Loucy (cell line): ENCODE data around the gene RAB1A.

ENCODE experiments used
- H2AFZ ChIP-seq: fragments of 200-600 bp; sonication (generic); 2 replicates; pipeline ENCODE4 v1.6.0; 2016; ENCODE audit warnings: antibody characterized with exemption, mild to moderate bottlenecking, low read length, moderate library complexity
- H3F3A ChIP-seq: fragments of 200-600 bp; 2 replicates; pipeline ENCODE4 v1.6.0; 2016; ENCODE audit warnings: antibody characterized with exemption, low read depth, mild to moderate bottlenecking
- H3K27me3 ChIP-seq: fragments of 200-600 bp; sonication (generic); 2 replicates; pipeline ENCODE4 v1.6.1; 2014; ENCODE audit warnings: low read length, mild to moderate bottlenecking; ENCODE audit not compliant: insufficient read depth, poor library complexity, severe bottlenecking
- H3K36me3 ChIP-seq: fragments of 200-600 bp; sonication (generic); 2 replicates; pipeline ENCODE4 v1.6.1; 2016; ENCODE audit warnings: low read length; ENCODE audit not compliant: insufficient read depth
- H3K4me1 ChIP-seq: fragments of 200-600 bp; sonication (generic); 2 replicates; pipeline ENCODE4 v1.5.1; 2014; ENCODE audit warnings: low read length, mild to moderate bottlenecking; ENCODE audit not compliant: insufficient read depth, poor library complexity, severe bottlenecking
- H3K4me2 ChIP-seq: fragments of 200-600 bp; sonication (generic); 2 replicates; pipeline ENCODE4 v1.6.0; 2014; ENCODE audit warnings: antibody characterized with exemption, low read length, low read depth, mild to moderate bottlenecking; ENCODE audit not compliant: poor library complexity, severe bottlenecking
- H3K4me3 ChIP-seq: fragments of 200-600 bp; sonication (generic); 2 replicates; pipeline ENCODE4 v1.5.1; 2014; ENCODE audit warnings: low read length, mild to moderate bottlenecking, mixed read lengths; ENCODE audit not compliant: poor library complexity, severe bottlenecking
- H3K79me2 ChIP-seq: fragments of 200-600 bp; sonication (generic); 2 replicates; pipeline ENCODE4 v1.6.1; 2014; ENCODE audit warnings: low read length; ENCODE audit not compliant: insufficient read depth
- H3K9ac ChIP-seq: fragments of 200-600 bp; sonication (generic); 2 replicates; pipeline ENCODE4 v1.6.0; 2014; ENCODE audit warnings: mild to moderate bottlenecking, low read depth, low read length, moderate library complexity; ENCODE audit not compliant: poor library complexity, severe bottlenecking
- H3K9me2 ChIP-seq: fragments of 200-600 bp; sonication (generic); replicated peaks from 2 replicates; pipeline ENCODE4 v1.6.1; 2016; ENCODE audit warnings: low read depth, low read length, mixed read lengths
- H3K9me3 ChIP-seq: fragments of 200-600 bp; sonication (generic); 2 replicates; pipeline ENCODE4 v1.6.1; 2014; ENCODE audit warnings: mild to moderate bottlenecking, antibody characterized with exemption, low read length, low read depth; ENCODE audit not compliant: insufficient read depth
- H4K20me1 ChIP-seq: fragments of 200-600 bp; sonication (generic); 2 replicates; pipeline ENCODE4 v1.6.0; 2014; ENCODE audit warnings: antibody characterized with exemption, low read length, mild to moderate bottlenecking; ENCODE audit not compliant: insufficient read depth, poor library complexity, severe bottlenecking
- EZH2phosphoT487 ChIP-seq: fragments of 200-600 bp; IDR thresholded peaks from 2 replicates; pipeline ENCODE4 v1.6.1; 2018; ENCODE audit warnings: antibody characterized with exemption, mild to moderate bottlenecking, moderate library complexity, borderline replicate concordance
- TF ChIP-seq, protein P1 (sequence below): fragments of 200-600 bp; sonication (generic); conservative IDR thresholded peaks from 2 replicates; pipeline ENCODE4 v1.5.1; 2014; ENCODE audit warnings: mild to moderate bottlenecking, antibody characterized with exemption, low read length

Gene RAB1A

DNA sequence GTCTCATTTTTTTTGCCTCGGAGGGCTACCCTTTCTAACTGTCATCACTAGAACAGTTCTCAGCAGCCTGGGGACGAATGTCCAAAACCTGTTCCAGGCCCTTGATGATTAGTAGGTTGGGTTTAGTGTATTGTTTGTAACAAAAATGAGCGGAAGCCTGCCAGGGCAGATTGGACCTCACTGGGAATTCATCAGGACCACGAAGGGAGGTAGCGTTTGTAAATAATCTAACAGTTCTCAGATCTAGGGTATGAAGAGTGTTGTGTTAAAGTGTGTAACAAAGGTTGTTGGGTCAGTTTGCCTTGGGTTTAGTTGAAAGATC, 72.9 kb downstream of the RAB1A start:
- H3K79me2 ChIP-seq, result peaks cover 55% of the 10 kb centered on the region
- no peaks in the 10 kb centered on the region for H3K9me3 ChIP-seq
- peak overlapping the region; percentile 98 for H3K4me2 ChIP-seq
- peak overlapping the region; percentile 76 for H3K9ac ChIP-seq
- no peaks in the 10 kb centered on the region for H3K9me2 ChIP-seq
- peak overlapping the region; percentile 77 for H2AFZ ChIP-seq
- no peaks in the 10 kb centered on the region for H3K36me3 ChIP-seq
- TF ChIP-seq, protein P1, sequence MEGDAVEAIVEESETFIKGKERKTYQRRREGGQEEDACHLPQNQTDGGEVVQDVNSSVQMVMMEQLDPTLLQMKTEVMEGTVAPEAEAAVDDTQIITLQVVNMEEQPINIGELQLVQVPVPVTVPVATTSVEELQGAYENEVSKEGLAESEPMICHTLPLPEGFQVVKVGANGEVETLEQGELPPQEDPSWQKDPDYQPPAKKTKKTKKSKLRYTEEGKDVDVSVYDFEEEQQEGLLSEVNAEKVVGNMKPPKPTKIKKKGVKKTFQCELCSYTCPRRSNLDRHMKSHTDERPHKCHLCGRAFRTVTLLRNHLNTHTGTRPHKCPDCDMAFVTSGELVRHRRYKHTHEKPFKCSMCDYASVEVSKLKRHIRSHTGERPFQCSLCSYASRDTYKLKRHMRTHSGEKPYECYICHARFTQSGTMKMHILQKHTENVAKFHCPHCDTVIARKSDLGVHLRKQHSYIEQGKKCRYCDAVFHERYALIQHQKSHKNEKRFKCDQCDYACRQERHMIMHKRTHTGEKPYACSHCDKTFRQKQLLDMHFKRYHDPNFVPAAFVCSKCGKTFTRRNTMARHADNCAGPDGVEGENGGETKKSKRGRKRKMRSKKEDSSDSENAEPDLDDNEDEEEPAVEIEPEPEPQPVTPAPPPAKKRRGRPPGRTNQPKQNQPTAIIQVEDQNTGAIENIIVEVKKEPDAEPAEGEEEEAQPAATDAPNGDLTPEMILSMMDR, result no peak
- TF ChIP-seq EZH2phosphoT487, result no peak
- H3K4me1 ChIP-seq, result peaks cover 62% of the 10 kb centered on the region
- H3K27me3 ChIP-seq, result no peaks in the 10 kb centered on the region
- no peaks in the 10 kb centered on the region for H3F3A ChIP-seq
- H4K20me1 ChIP-seq, result peaks cover 10% of the 10 kb centered on the region
- H3K4me3 ChIP-seq, result peak overlapping the region; percentile 79

DNA sequence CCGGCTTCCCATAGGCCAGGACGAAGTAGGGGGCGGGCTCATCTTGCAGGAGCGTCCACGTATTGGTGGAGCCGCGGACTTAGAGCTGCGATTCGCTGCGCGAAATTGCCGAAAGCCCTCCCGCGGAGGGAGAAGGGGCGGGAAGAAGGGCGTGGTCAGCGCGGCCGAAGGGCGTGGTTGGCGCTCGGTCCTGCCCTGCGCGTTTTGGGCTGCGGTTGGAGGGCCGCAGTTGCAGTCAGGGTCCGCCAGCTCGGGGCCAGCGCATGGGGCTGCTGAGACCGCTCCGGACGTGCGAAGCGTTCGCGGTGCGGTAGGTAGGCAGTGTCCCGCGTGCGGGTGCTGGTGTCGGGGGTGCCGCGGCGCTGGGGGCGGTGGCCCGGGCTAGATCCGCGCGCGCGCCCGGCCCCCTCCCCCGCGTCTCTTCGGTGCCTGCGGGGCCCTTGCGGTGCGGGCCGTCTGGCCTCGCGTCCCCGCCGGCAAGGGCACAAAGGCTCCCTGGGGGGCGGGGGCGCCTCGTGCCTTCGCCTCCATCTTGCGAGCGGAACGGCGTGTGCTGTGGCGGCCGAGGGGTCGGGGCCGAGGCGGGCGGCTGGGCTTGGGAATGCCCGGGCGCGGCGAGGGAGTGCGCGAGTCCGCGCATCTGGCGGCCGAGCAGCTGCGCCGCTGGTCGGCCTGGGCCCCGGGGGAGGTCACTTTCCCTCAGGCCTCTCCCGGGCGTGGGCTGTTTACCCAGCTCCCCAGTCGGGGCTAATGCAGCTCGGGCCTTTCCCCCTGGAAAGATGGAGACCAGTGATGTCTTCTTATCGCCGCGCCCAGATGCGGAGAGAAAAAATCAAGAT, 73.5 kb downstream of the RAB1A start, which contains the start of gene CEP68:
Gene CEP68 (plus strand): TSS at position 202 of the 839 bp plus-strand sequence. CDS start 13,029 bp downstream, outside the sequence.
- H3K9ac ChIP-seq, result peak within 1 kb of the TSS; percentile 76
- no peaks in the 10 kb centered on the region for H3K36me3 ChIP-seq
- H3K4me2 ChIP-seq, result peak within 1 kb of the TSS; percentile 98
- H4K20me1 ChIP-seq, result peaks cover 10% of the 10 kb centered on the region
- no peaks in the 10 kb centered on the region for H3K27me3 ChIP-seq
- H3K79me2 ChIP-seq, result peaks cover 49% of the 10 kb centered on the region
- H3K4me1 ChIP-seq, result peaks cover 62% of the 10 kb centered on the region
- no peaks in the 10 kb centered on the region for H3F3A ChIP-seq
- H3K9me2 ChIP-seq, result no peaks in the 10 kb centered on the region
- TF ChIP-seq, protein P1, result no peak
- TF ChIP-seq EZH2phosphoT487, result no peak
- H3K4me3 ChIP-seq, result peak within 1 kb of the TSS; percentile 79
- H2AFZ ChIP-seq, result peak within 1 kb of the TSS; percentile 92
- H3K9me3 ChIP-seq, result no peaks in the 10 kb centered on the region

DNA sequence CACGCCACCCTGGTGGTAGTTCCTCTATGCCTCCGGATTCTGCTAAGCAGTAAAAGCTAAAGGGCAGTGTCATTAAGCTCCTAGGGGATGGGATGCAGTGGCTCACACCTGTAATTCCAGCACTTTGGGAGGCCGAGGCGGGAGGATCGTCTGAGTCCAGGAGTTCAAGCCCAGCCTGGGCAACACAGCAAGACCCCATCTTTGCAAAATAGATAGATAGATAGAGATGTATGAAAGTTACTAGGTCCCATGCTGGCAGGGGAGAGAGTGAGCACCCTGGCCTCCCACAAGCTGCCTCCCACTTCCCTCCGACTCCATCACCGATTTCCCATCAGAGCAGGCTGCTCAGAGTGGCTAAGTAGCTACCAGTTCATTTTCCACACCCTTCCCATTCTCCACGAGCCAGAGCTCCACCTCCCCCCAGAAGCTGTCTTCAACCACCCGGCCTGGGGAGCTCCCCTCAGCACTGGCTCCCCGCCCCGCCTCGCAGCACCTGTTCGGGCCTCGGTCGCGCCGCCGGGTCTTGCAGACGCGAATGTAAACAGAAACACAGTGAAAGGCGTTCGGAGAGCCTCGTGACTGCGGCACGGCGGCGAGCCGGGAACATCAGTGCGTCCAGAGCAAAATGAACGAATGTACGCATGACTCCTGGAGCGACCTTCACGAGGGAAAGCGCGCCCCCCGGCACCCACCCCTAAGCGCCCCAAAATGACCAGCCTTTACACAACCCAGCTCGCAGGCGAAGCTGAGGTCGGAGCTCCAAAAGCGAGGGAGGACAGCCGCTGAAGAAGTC, 74.3 kb downstream of the RAB1A start:
- Histone ChIP-seq H2AFZ (peak overlapping the region; percentile 92), H3K79me2 (peaks cover 47% of the 10 kb centered on the region), H3K4me1 (peaks cover 62% of the 10 kb centered on the region), H3K4me2 (peak overlapping the region; percentile 85), H3F3A (no peaks in the 10 kb centered on the region), H3K9me3 (no peaks in the 10 kb centered on the region), H3K27me3 (no peaks in the 10 kb centered on the region), H3K9me2 (no peaks in the 10 kb centered on the region), H3K9ac (peak overlapping the region; percentile 70), H4K20me1 (peaks cover 10% of the 10 kb centered on the region), H3K4me3 (peak overlapping the region; percentile 79), H3K36me3 (no peaks in the 10 kb centered on the region)
- TF ChIP-seq EZH2phosphoT487, result no peak
- TF ChIP-seq, protein P1, result no peak
